Panc1 (cell line): Measurements from ENCODE around the gene WDR48. TPM values are rescaled to one million over a fixed set of nuclear protein-coding genes. Genes with fewer than 3 reads are reported as not detected.

Source experiments
- ATAC-seq: fragments of 200-7000 bp; cut with Tn5 transposase; 2 replicates; pipeline ENCODE4 v1.9.1; 2020; ENCODE audit warnings: mild to moderate bottlenecking, moderate library complexity
- BruUV-seq: library from RNA; stranded (reverse); fragments of 400-500 nt; replicated peaks from 2 replicates; lab custom pipeline; 2021; lab: Mats Ljungman, UMichigan
- CTCF ChIA-PET: fragments of 300-600 bp; sonication (Branson Sonifier 250); formaldehyde crosslinking; loops from one replicate; lab custom pipeline; 2022; ENCODE audit warnings: antibody characterized with exemption; lab: Charles Lee
- POLR2A ChIA-PET: fragments of 300-600 bp; sonication (Branson Sonifier 250); formaldehyde crosslinking; loops from one replicate; lab custom pipeline; 2022; ENCODE audit warnings: antibody characterized with exemption; lab: Charles Lee
- DNase-seq: peaks from one replicate; pipeline ENCODE4 v3.0.0-alpha.2; 2010; ENCODE audit warnings: low read depth, low spot score
- H3K27ac ChIP-seq: 2 replicates; pipeline ENCODE4 v1.5.1; 2011; ENCODE audit warnings: mild to moderate bottlenecking, low read length, inconsistent platforms
- H3K27me3 ChIP-seq: fragments of 200-500 bp; sonication (Bioruptor generic); 2 replicates; pipeline ENCODE4 v1.6.0; 2014; ENCODE audit warnings: low read length, inconsistent platforms; ENCODE audit not compliant: control insufficient read depth, insufficient read depth
- H3K36me3 ChIP-seq: fragments of 200-500 bp; sonication (Bioruptor generic); 2 replicates; pipeline ENCODE4 v1.5.1; 2014; ENCODE audit warnings: inconsistent platforms, mild to moderate bottlenecking, low read length, moderate library complexity; ENCODE audit not compliant: control insufficient read depth, insufficient read depth
- H3K4me1 ChIP-seq: 2 replicates; pipeline ENCODE4 v1.5.1; 2011; ENCODE audit warnings: inconsistent platforms, mild to moderate bottlenecking, low read length, moderate library complexity; ENCODE audit not compliant: control insufficient read depth, insufficient read depth
- H3K4me3 ChIP-seq, 2 experiments: 2 replicates each; pipeline ENCODE4 v1.5.1; 2011 to 2012; ENCODE audit warnings: low read depth in 2 of 2, low read length in 2 of 2, mild to moderate bottlenecking in 2 of 2, inconsistent platforms in 1 of 2, moderate library complexity in 1 of 2
- H3K9me3 ChIP-seq: fragments of 200-500 bp; sonication (Bioruptor generic); 2 replicates; pipeline ENCODE4 v1.5.1; 2014; ENCODE audit warnings: low read depth, mild to moderate bottlenecking, inconsistent platforms, low read length, moderate library complexity; ENCODE audit not compliant: control insufficient read depth, insufficient read depth
- CTCF ChIP-seq: fragments of 450-650 bp; IDR thresholded peaks from 2 replicates; pipeline ENCODE4 v1.5.1; 2017; ENCODE audit warnings: mild to moderate bottlenecking
- POLR2AphosphoS5 ChIP-seq: IDR thresholded peaks from 2 replicates; pipeline ENCODE4 v1.6.1; 2012; ENCODE audit warnings: mild to moderate bottlenecking, low read depth, low read length, moderate library complexity
- REST ChIP-seq, 2 experiments: IDR thresholded peaks; 2 replicates each; pipeline ENCODE4 v1.6.1; 2011 to 2012; ENCODE audit warnings: low read depth in 2 of 2, control low read depth in 1 of 2, low read length in 1 of 2, mild to moderate bottlenecking in 1 of 2, moderate library complexity in 1 of 2; ENCODE audit not compliant: insufficient read depth in 1 of 2
- SIN3A ChIP-seq: IDR thresholded peaks from 2 replicates; pipeline ENCODE4 v1.6.1; 2012; ENCODE audit warnings: low read depth, mild to moderate bottlenecking, low read length, moderate library complexity, borderline replicate concordance; ENCODE audit not compliant: insufficient read depth
- TCF7L2 ChIP-seq: IDR thresholded peaks from 2 replicates; pipeline ENCODE4 v1.6.1; 2011; ENCODE audit warnings: mild to moderate bottlenecking, low read depth, low read length, inconsistent platforms
- in situ Hi-C: cut with HindIII; loops from 2 replicates; pipeline ENCODE4 v1.10.0; 2016; ENCODE audit warnings: low sequenced_read_pairs, low pct_unique_long_range_greater_than_20kb
- intact Hi-C: fragments of 100-400 bp; cut with micrococcal nuclease; formaldehyde crosslinking; loops from one replicate; pipeline ENCODE4 v1.10.0; 2022; ENCODE audit not compliant: unreplicated experiment
- total RNA-seq: library from RNA; stranded (reverse); gene quantifications from one replicate; pipeline ENCODE4 v1.2.1, GENCODE V29; 2021; ENCODE audit not compliant: unreplicated experiment

WDR48 gene
- total RNA-seq, 1 experiment from 2014 or later: 15.7 TPM

DNA sequence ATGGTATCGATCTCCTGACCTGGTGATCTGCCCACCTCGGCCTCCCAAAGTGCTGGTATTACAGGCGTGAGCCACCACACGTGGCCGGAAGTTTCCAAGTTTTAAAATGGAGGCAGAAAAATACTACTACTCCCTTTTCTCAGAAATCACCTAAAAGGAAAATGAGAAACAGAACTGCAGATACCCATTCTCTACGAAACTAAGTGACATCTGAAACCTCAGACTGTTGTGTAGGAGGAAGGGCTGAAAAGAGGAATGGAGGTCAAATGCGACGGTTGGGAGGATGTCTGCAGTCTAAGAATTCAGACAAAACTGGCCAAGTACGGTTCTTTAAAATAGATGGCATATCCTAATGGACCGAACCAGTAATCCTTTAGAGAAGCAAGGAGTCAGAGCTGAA, 24.1 kb downstream of the WDR48 start:
- Histone ChIP-seq H3K4me3 (no peak overlapping the region), H3K36me3 (no peaks in the 10 kb centered on the region), H3K27me3 (no peaks in the 10 kb centered on the region), H3K9me3 (no peaks in the 10 kb centered on the region), H3K27ac (no peak overlapping the region), H3K4me1 (no peaks in the 10 kb centered on the region)
- no peak for DNase-seq
- TF ChIP-seq REST (IDR thresholded peaks at IDR 0.05; ENCODE audit: insufficient read depth in 1 of 2, low read depth in 2 of 2, low read length in 1 of 2): no peak
- TF ChIP-seq TCF7L2: no peak
- no peak for TF ChIP-seq SIN3A
- TF ChIP-seq CTCF: no peak
- no peak for TF ChIP-seq POLR2AphosphoS5
- ChIA-PET CTCF (no interaction called here), POLR2A (no interaction called here)
- ATAC-seq: no peak
- in situ Hi-C loops: no loop called here
- no TSS peak for BruUV-seq
- intact Hi-C loops: no loop called here

GRCh38 chr3:39079530-39079929, 27.7 kb downstream of the WDR48 start:
- TF ChIP-seq POLR2AphosphoS5: no peak
- TF ChIP-seq SIN3A: no peak
- no peak for TF ChIP-seq REST (IDR thresholded peaks at IDR 0.05; ENCODE audit: insufficient read depth in 1 of 2, low read depth in 2 of 2, low read length in 1 of 2)
- TF ChIP-seq TCF7L2: no peak
- no peak for TF ChIP-seq CTCF
- POLR2A ChIA-PET: no interaction called here
- CTCF ChIA-PET: no interaction called here
- Histone ChIP-seq H3K36me3 (no peaks in the 10 kb centered on the region; the same call in 1 of the 2 replicates), H3K9me3 (no peaks in the 10 kb centered on the region), H3K4me1 (no peaks in the 10 kb centered on the region), H3K4me3 (no peak overlapping the region), H3K27ac (no peak overlapping the region), H3K27me3 (no peaks in the 10 kb centered on the region)
- no peak for DNase-seq
- BruUV-seq: no TSS peak
- in situ Hi-C loops (no loop called here), intact Hi-C loops (no loop called here)
- ATAC-seq: no peak
